ENCODE data around the gene AUH. TPM values are rescaled to one million over a fixed set of nuclear protein-coding genes. Genes with fewer than 3 reads are reported as not detected.
A peak's percentile ranks its signal among the peaks of the same experiment; 100 is the strongest.
"Not testable (repeated sequence)": the region's sequence is repeated elsewhere in the genome, so short reads cannot be mapped to it uniquely, and the experiment has no call there.

The AUH gene
- polyA plus RNA-seq, 3 donors, result 4.0 to 9.9 (median 8.4) TPM

- peaks cover 0 to 5% of the 10 kb centered on the region in 2 donors for H3K36me3 Mint-ChIP-seq
- no peak overlapping the region for H3K9ac ChIP-seq (ENCODE audit: insufficient read depth, low read length, poor library complexity, severe bottlenecking)
- H3K27me3 ChIP-seq (ENCODE audit: control insufficient read depth in 2 of 2, insufficient read depth in 2 of 2, low read length in 2 of 2), result no peaks in the 10 kb centered on the region
- H4K20me1 ChIP-seq (ENCODE audit: insufficient read depth, low read length), result no peaks in the 10 kb centered on the region
- H3K4me1 ChIP-seq (ENCODE audit: control insufficient read depth in 1 of 2, insufficient read depth in 2 of 2, low read length in 2 of 2), result peaks cover 45 to 48% of the 10 kb centered on the region in 2 donors
- H3K4me2 ChIP-seq (replicated peaks; ENCODE audit: extremely low read depth, low read length, poor library complexity, severe bottlenecking), result no peak overlapping the region
- H3K4me1 Mint-ChIP-seq, result peaks cover 49% of the 10 kb centered on the region
- H3K9me3 ChIP-seq (replicated peaks in 1 of 2; ENCODE audit: control insufficient read depth in 1 of 2, insufficient read depth in 1 of 2, low read length in 2 of 2), result peaks cover 0 to 4% of the 10 kb centered on the region in 2 donors
- peak overlapping the region in 6 of 7 donors; percentile 2 to 99 (median 82) for H3K27ac Mint-ChIP-seq
- intact Hi-C loops (cut with micrococcal nuclease), result no loop called here
- no peaks in the 10 kb centered on the region for H3K27me3 Mint-ChIP-seq (ENCODE audit: low read depth in 3 of 3)
- no peak overlapping the region for H3K4me3 ChIP-seq (replicated peaks in 1 of 3; ENCODE audit: low read depth in 2 of 3, low read length in 3 of 3)
- H3K9me3 Mint-ChIP-seq, result peaks cover 0 to 5% (median 2%) of the 10 kb centered on the region in 7 donors
- H2AFZ ChIP-seq (ENCODE audit: insufficient read depth, low read depth, low read length, poor library complexity, severe bottlenecking), result no peak overlapping the region
- 100% methylated on average over 1 of the region's 2 CpGs for WGBS (ENCODE audit: insufficient coverage)
- H3K27ac ChIP-seq (ENCODE audit: low read depth in 1 of 2, low read length in 2 of 2), result no peak overlapping the region
- H3K4me3 Mint-ChIP-seq, result no peak overlapping the region
- DNase-seq, result no peak
- H3K36me3 ChIP-seq (replicated peaks in 1 of 2; ENCODE audit: control insufficient read depth in 1 of 2, insufficient read depth in 2 of 2, low read length in 2 of 2), result no peaks in the 10 kb centered on the region
- no peaks in the 10 kb centered on the region for H3K79me2 ChIP-seq (ENCODE audit: insufficient read depth, low read length)
- no peak for TF ChIP-seq CTCF (IDR thresholded peaks at IDR 0.05)
Measured at GRCh38 chr9:91200692-91201336, 160.9 kb downstream of the AUH start.

GRCh38 chr9:91199739-91200497 is 161.8 kb downstream of the AUH start:
- H4K20me1 ChIP-seq (ENCODE audit: insufficient read depth, low read length), result no peaks in the 10 kb centered on the region
- Mint-ChIP-seq H3K27ac (peak overlapping the region; percentile 93 to 99 (median 96)), H3K36me3 (peaks cover 0 to 5% of the 10 kb centered on the region in 2 donors), H3K27me3 (ENCODE audit: low read depth in 3 of 3) (no peaks in the 10 kb centered on the region), H3K9me3 (peaks cover 0 to 5% (median 2%) of the 10 kb centered on the region in 7 donors), H3K4me1 (peaks cover 58% of the 10 kb centered on the region), H3K4me3 (peak overlapping the region in 1 of 2 donors; percentile 31)
- peaks cover 0 to 4% of the 10 kb centered on the region in 2 donors for H3K9me3 ChIP-seq (replicated peaks in 1 of 2; ENCODE audit: control insufficient read depth in 1 of 2, insufficient read depth in 1 of 2, low read length in 2 of 2)
- no peak for TF ChIP-seq CTCF (IDR thresholded peaks at IDR 0.05)
- WGBS (ENCODE audit: insufficient coverage), result 17% methylated on average over 1 of the region's 1 CpG
- H3K79me2 ChIP-seq (ENCODE audit: insufficient read depth, low read length), result no peaks in the 10 kb centered on the region
- H3K4me2 ChIP-seq (replicated peaks; ENCODE audit: extremely low read depth, low read length, poor library complexity, severe bottlenecking), result peak overlapping the region; percentile 7
- peak overlapping the region; percentile 17 to 84 for H3K27ac ChIP-seq (ENCODE audit: low read depth in 1 of 2, low read length in 2 of 2)
- intact Hi-C loops (cut with micrococcal nuclease), result loop anchor here in 1 of 2 donors (10.0 kb wide), 2 partner anchors 55 to 115 kb away; no protein-coding TSS in a partner anchor
- DNase-seq, result peak; percentile 76 to 80 (median 76)
- no peaks in the 10 kb centered on the region for H3K27me3 ChIP-seq (ENCODE audit: control insufficient read depth in 2 of 2, insufficient read depth in 2 of 2, low read length in 2 of 2)
- H3K4me3 ChIP-seq (replicated peaks in 1 of 3; ENCODE audit: low read depth in 2 of 3, low read length in 3 of 3), result peak overlapping the region in 1 of 3 experiments; percentile 10
- H2AFZ ChIP-seq (ENCODE audit: insufficient read depth, low read depth, low read length, poor library complexity, severe bottlenecking), result no peak overlapping the region
- peaks cover 52 to 57% of the 10 kb centered on the region in 2 donors for H3K4me1 ChIP-seq (ENCODE audit: control insufficient read depth in 1 of 2, insufficient read depth in 2 of 2, low read length in 2 of 2)
- no peaks in the 10 kb centered on the region for H3K36me3 ChIP-seq (replicated peaks in 1 of 2; ENCODE audit: control insufficient read depth in 1 of 2, insufficient read depth in 2 of 2, low read length in 2 of 2)
- H3K9ac ChIP-seq (ENCODE audit: insufficient read depth, low read length, poor library complexity, severe bottlenecking), result peak overlapping the region; percentile 4

- not testable (repeated sequence) for H3K79me2 ChIP-seq (ENCODE audit: insufficient read depth, low read length); H3K9ac ChIP-seq (ENCODE audit: insufficient read depth, low read length, poor library complexity, severe bottlenecking); H3K27ac ChIP-seq (ENCODE audit: low read depth in 1 of 2, low read length in 2 of 2); H3K9me3 ChIP-seq (replicated peaks in 1 of 2; ENCODE audit: control insufficient read depth in 1 of 2, insufficient read depth in 1 of 2, low read length in 2 of 2); H3K36me3 ChIP-seq (replicated peaks in 1 of 2; ENCODE audit: control insufficient read depth in 1 of 2, insufficient read depth in 2 of 2, low read length in 2 of 2); H3K9me3 Mint-ChIP-seq; H3K4me3 ChIP-seq (replicated peaks in 1 of 3; ENCODE audit: low read depth in 2 of 3, low read length in 3 of 3); H3K27me3 Mint-ChIP-seq (ENCODE audit: low read depth in 3 of 3); H2AFZ ChIP-seq (ENCODE audit: insufficient read depth, low read depth, low read length, poor library complexity, severe bottlenecking); H3K4me2 ChIP-seq (replicated peaks; ENCODE audit: extremely low read depth, low read length, poor library complexity, severe bottlenecking); DNase-seq; H3K4me3 Mint-ChIP-seq; H3K27me3 ChIP-seq (ENCODE audit: control insufficient read depth in 2 of 2, insufficient read depth in 2 of 2, low read length in 2 of 2); H4K20me1 ChIP-seq (ENCODE audit: insufficient read depth, low read length); H3K36me3 Mint-ChIP-seq
- intact Hi-C loops (cut with micrococcal nuclease), result loop anchor here in 1 of 2 donors (10.0 kb wide), 2 partner anchors 56 to 114 kb away; no protein-coding TSS in a partner anchor
- WGBS (ENCODE audit: insufficient coverage), result 100% methylated on average over 1 of the region's 5 CpGs
- peaks cover 62 to 67% of the 10 kb centered on the region in 2 donors for H3K4me1 ChIP-seq (ENCODE audit: control insufficient read depth in 1 of 2, insufficient read depth in 2 of 2, low read length in 2 of 2)
- Mint-ChIP-seq H3K27ac (peak overlapping the region in 6 of 7 donors; percentile 65 to 99 (median 99)), H3K4me1 (peaks cover 67% of the 10 kb centered on the region)
Measured at GRCh38 chr9:91198881-91199280, 162.8 kb downstream of the AUH start.
